PFSK-1 (cell line): ENCODE measurements around the gene KCNK3.

ENCODE experiments used
- POLR2AphosphoS5 ChIP-seq: IDR thresholded peaks from 2 replicates; pipeline ENCODE4 v1.6.1; 2012; ENCODE audit warnings: low read depth, mild to moderate bottlenecking, control low read depth, low read length, moderate library complexity
- REST ChIP-seq, 2 experiments: IDR thresholded peaks; 2 replicates each; pipeline versions ENCODE4 v1.6.1 to v1.8.0; 2011 to 2012; ENCODE audit warnings: low read depth in 2 of 2, low read length in 2 of 2, control low read depth in 1 of 2, inconsistent platforms in 1 of 2, mild to moderate bottlenecking in 1 of 2, moderate library complexity in 1 of 2; ENCODE audit not compliant: insufficient read depth in 1 of 2
- SIN3A ChIP-seq: IDR thresholded peaks from 2 replicates; pipeline ENCODE4 v1.6.1; 2012; ENCODE audit warnings: mild to moderate bottlenecking, low read length, moderate library complexity, borderline replicate concordance; ENCODE audit not compliant: insufficient read depth
- TAF1 ChIP-seq: IDR thresholded peaks from 2 replicates; pipeline ENCODE4 v1.6.1; 2012; ENCODE audit warnings: low read length, control low read depth, borderline replicate concordance; ENCODE audit not compliant: insufficient read depth

DNA sequence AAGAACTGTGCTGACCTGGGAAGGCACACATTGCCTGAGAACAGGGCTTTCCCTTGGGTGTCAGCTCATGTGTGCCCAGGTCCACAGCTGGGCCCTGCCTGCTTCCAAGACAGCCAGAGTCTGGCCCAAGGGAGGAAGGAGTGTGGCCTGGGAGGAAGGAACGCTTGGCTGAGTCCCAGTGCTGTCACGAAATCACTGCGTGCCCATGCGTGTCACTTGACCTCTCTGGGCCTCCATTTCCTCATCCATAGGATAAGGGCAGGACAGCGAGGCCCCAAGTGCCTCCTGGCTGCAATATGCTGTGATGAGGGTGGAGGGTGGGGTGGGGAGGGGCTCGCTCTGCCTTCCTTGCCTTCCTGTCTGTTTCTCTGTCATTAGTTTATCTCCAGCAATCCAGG, 642 bp upstream of the KCNK3 start:
- no peak for TF ChIP-seq POLR2AphosphoS5
- TF ChIP-seq REST (IDR thresholded peaks at IDR 0.05; ENCODE audit: insufficient read depth in 1 of 2, low read depth in 2 of 2, low read length in 2 of 2): peak in 1 of 2 experiments; percentile 8; a peak in 1 of 4 replicates
- TF ChIP-seq TAF1: no peak
- TF ChIP-seq SIN3A: no peak
